HG03060 (cell line): ENCODE data around the gene HNRNPAB.

Experiments
- ATAC-seq: cut with Tn5 transposase; IDR thresholded peaks from one replicate; pipeline ENCODE4 v1.9.1; 2021; ENCODE audit warnings: low read depth, moderate number of reproducible peaks; ENCODE audit not compliant: unreplicated experiment

The HNRNPAB gene

DNA sequence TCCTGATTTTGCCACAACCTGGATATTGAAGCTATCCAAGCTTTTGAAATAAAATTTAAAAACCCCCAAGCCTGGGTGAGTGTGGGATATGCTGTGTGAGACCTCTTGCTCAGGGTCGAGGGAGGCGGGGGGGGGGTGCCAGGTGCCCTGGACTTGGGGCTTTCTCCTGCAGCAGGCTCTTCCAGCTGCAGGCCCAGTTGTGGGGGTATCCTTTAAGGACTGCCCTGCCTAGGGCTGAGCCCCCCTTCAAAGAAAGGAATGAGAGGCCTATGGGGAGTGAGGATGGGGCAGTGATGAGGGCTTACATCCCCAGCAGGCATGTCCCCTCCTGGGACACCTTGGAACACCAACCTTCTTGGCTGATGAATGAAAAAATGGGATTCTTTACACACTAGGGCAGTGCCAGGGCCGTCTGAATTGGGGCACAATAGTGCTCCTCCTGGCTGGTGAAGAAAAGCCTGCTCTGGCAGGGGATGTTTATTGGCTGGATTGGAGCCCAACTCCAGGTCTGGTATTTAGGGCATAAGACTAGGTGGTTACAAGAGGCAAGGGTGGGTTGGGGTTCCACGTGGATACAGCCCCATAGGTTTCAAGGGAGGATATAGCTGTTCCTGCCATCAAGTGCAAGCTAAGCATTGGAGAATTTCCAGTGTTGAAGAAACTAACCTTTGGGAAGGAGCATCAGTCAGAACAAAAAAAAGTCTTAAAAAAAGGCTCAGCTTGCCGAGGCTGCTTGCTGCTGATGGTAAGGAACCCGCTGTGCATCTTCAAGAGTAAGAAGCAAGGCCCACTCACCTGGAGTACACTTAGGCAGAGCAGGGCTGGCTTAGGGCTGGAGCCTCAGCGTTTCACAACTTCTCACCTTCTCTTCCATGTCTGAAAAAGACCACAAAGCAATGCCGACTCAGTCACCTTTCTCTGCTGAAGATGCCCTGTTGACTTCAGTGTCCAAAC is 7.0 kb downstream of the HNRNPAB start:
- ATAC-seq: no peak

DNA sequence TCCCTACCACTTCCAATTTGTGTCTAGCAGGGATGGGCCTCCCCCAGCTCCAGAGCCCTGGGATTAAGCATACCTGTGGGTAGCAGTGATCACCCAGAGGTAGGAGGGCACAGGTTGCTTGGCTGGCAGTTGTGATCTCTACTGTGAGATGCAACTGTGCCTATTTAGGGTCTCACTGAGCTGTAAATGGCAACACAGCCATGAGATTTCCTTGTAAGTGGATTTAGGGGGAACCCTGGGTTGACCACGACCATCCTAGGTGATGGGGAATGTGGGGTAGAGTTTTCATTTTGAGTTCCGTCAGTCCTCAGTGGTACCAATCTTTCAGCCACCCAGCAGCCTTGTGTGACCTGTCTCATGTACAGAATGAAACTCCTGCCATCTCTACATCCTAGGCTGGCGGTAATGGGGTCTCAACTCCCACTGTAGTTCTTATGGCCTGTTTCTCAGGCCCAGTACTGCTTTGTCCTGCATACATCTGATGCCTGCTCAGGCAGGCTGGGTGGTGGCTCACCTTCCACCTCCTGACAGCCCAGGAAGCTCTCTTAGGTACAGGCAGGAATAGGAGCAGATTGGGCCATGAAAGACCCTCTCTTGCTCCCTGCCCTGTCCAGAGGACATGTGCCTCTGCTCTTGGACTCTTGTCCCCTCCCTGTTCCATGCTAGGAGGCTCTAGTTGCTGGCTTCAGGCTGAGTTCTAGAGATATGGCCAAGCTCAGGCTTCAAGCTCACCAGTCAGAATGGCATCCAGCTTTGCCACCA is 8.1 kb downstream of the HNRNPAB start:
- ATAC-seq: no peak

DNA sequence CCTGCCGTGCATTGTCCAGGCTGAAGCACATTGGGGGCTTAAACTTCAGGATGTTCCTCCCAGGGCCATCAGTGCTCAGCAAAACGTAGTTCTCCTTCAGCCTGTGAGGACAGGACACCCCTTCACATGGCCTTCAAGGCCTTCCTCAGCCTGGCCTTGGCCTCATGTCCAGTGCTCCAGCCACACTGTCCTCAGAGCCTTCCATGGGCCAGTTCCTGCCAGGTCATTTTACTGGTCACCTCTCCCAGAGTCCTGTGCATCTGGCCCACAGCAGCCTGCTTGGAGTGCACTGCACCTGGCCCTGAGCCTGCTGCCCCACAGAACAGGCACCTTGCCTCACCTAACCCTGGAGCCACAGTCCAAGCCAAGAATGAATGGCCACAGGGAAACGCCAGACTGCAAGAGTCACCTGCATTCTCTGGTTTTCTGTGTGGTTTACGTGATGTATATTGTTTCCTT is 8.7 kb downstream of the HNRNPAB start:
- no peak for ATAC-seq

DNA sequence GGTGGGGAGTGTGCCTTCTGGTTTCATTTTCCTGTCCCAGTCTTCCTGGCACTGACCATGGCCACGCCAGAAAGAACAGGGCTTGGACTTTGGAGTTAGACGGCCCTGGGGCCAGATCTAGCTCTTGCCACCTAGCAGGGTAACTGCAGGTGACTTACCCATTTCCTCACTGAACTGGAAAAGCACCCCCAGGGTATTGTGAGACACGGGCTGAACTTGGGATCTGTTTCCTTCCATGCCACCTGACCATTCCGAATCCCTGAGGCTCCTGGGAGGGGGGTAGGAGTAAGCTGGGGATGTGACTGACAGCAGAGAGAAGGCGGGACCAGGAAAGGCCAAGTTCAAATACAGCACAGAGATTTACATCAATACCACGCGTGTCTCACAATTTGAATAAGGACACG is 9.4 kb downstream of the HNRNPAB start:
- no peak for ATAC-seq

DNA sequence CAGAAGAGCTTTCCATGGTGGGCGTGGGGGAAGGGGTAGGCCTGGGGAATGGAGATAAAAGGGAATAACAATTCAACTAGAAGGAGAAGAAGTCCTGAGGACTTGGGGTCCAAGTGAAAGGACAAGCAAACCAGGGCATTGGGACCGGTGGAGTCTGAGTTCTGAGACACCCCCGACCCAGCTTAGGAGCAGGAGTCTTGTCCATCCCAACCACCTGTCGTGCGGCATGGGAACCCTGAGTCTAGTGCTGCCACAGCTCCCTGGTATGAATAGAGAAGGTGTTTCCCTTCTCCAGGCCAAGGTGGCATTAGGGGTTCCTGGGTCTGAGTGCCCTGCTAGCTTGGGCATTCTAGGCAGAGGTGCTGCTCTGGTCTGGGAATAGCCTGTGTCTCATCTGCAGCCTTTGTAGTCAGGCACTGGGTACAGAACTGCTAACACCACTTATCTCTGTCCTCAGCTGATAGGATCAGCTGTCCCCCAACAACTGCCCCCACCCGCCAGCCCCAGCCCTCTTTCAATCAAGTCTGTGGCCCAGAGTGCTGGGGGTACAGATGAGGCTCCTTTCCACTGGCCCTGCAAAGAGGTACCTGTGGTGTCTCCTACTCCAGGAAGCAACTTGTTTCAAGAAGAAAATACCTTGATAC is 9.9 kb downstream of the HNRNPAB start:
- no peak for ATAC-seq

DNA sequence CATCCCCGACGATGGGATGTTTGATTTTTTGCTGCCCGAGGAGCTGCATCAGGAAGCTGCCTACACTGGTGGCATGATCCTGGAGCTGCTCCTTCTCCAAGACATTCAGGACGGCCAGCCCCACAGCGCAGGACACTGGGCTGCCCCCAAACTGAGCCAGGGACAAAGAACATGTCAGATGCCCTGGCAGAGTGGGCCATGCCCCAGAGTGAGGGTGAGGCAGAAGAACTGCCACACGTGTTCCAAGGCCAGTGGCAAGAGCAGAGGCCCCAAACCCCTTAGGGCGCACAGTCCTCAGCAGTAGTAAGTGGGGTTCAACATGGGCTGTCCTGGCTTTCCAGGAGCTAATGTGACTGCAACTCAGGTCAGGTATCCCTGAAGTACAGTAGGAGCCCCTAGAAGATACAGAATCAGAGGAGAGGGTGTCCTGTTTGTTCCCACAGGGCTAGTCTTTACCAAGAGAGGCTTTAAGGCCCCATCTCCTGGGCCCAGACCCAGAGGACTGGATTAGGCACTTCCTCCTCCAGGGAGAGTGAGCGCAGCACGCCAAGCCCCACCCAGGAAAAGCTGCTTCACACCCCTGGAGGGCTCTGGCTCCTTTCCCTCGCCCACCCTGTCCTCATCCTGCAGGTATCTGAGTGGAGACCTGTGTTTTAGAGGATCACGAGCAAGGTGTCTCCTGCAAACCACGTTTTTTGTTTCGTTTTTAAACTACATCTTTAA is 11.1 kb downstream of the HNRNPAB start:
- no peak for ATAC-seq

DNA sequence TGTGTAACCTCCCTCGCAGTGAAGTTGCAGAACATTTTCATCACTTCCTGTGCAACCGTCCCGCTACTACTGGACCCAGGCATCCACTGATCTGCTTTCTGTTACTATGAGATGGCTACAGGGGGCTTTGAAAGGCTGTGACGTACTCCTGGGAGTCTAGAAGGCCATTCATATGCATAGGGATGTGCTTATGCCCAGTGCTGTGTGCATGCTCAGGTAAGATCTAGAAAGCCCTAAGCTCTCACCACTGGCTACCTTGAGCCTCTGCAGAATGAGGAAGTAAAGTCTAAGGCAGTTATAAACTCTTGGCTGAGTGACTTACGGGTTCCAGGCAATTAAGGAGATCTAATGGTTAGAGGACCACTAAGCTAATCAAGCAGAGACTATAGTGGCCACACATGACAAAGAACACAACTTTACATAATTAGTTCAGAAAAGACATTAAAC is 11.8 kb downstream of the HNRNPAB start:
- no peak for ATAC-seq

DNA sequence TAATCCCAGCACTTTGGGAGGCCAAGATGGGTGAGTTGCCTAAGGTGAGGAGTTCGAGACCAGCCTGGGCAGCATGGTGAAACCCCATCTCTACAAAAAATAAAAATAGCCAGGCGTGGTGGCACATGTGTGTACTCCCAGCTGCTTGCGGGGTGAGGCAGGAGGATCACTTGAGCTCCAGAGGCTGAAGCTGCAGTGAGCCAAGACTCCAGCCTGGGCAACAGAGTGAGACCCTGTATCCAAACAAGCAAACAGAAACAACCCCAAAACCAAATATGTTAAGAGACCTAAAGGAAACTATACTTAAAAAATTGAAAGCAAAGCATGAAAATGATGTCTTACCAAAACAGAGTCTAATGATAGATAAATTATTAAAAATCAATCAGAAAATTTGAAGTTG is 12.4 kb downstream of the HNRNPAB start:
- ATAC-seq: no peak

DNA sequence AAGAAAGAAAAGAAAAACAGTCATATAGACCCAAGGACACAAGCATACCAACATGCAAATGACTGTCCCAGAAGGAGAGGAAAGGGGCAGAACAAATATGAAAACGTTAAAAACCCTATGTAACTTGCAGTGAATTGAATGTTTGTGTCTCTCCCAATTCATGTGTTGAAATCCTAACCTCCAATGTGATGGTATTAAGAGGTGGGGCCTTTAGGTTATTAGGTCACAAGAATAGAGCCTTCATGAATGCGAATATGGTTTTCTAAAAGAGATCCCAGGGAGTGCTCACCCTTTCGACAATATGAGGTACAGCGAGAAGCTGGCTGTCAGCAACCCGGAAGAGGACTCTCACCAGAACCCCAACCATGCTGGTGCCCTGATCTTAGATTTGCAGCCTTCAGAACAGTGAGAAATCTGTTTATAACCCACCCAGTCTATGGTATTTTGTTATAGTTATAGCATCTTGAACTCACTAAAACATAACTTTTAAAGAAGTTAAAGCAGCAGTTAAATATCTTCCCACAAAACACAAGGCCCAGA is 14.0 kb downstream of the HNRNPAB start:
- no peak for ATAC-seq

DNA sequence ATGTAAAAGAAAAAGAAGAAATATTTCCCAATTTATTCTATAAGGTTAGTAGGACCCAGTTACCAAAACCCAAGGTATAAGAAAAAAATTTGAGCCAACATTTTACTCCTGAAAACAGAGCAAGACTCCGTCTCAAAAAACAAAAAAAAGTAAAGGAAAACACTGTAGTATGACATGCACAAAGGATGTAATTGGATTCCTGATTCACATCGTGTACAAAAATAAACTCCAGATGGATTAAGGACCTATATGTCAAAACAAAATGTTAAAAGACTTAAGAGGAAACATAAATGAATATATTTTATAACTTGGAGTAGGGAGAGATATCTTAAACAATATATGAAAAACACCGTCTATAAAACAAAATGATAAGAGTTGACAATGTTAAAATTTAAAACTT is 14.5 kb downstream of the HNRNPAB start:
- ATAC-seq: no peak

DNA sequence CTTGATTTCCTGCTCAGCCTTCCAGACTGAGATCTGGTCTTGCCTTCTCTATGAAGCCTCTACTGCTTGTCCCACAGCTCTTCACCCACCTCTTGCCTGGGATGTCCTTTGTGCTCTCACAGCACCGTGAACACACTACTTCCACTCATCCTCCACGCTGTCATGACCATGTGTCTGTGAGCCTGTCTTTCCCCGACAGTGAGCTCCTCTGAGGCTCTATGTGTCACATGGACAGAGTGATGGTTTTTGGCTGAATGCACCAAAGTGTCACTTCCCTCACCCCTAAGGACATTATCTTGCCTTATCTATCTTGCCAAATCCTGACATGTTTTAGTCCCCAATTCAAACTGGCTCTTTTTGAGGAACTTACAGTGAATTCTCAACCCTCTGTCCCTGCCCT is 16.9 kb downstream of the HNRNPAB start:
- no peak for ATAC-seq

DNA sequence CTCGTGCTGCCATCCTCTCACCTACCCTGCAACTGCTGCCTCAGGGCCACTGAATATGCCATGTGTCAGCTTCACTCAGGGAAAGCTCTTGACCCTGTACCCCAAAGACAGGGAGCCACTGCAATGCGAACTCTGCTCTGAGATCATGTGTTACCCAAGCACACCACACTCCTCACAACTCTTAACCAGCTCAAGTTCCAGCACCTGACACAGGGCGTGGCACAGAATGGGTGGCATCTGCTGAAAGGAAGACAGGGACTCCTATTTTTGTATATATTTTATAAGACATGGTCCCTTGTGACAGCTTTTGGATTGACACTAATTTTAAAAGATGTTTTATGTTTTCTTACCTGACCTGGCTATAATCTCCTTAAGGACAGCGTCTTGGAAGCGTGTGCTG is 17.5 kb downstream of the HNRNPAB start:
- ATAC-seq: no peak

DNA sequence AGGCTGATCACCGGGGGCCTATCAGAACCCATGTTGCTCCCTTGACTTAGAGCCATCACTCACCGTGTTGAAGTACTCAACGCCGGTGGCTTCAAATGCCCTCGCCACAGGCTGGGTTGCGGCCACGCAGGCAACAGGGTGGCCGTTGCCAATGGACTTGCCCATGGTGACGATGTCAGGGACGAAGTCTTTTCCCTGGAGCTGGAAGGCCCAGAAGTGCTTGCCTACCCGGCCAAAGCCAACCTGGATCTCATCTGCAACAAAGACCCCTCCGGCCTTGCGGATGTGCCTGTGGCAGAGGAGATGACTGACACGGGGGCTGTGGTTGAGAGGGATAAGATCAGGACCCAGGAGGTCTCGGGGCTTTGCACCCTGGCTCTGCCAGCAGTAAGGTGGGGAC is 18.0 kb downstream of the HNRNPAB start:
- ATAC-seq: no peak

DNA sequence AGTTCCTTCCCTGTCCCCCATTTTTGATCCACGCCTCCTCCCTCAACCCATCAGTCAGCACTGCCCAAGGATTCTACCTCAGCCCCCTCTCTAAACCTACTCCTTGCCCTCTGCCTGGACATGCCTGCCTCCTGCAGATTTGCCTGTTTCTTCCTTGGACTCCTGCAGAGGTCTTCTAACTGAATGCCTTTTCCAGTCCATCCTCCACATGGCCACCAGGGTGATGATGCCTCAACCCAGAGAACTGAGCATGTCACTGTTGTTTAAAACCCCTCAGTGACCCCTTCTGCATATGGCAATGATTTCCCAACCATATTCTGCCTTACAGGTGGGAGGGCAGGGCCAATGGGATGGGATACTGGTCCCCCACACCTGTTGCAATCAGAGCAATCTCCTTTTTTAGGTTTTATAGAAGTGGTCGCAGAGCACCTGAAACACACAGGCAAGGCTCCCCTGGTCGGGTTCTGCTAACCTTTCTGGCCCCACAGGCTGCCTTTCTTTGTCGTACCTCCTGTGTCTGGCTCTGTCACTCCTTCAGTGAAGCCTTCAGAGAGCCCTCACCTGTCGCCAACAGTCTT is 19.0 kb downstream of the HNRNPAB start:
- no peak for ATAC-seq

DNA sequence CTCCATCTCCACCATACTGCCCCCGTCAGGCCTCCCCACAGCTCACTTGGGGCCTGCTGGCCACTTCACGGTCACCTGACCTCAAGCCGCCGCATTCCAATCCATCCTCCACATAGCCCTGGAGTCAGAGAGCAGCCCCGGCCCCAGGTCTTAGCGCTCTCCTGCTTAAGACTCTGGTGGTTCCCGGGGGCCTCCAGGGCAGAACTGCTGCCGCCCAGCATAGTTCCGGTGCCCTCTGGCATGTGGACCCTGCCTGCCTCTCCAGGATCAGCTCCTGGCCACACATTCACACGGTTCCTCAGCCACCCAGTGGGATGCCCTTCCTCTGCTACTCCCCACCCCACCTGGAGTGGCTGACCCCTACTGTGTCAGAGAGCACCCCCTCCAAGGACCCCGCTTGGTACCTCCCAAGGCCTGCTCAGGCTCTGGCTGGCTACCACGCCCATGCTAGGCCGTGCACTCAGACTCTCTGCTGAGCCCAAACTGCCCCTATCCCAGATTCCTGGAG is 19.5 kb downstream of the HNRNPAB start:
- ATAC-seq: no peak

DNA sequence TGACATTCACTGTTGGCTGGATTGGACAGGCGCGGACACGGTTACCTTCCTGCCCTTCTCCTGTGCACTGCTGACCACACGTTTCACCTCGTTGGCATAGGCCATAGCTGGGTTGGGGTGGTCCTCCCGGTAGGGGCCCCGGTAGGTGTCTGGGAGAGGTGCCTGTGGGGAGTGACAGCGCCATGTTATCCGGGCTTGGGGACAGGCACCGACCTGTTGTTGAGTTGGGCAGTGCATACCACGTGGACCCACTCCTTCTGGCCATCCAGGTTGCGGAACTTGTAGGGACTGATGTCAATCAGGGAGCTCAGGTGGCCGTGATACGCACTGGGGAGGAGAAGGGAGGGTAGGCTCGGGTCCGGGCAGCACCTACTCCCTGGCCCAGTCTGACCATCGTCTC is 20.1 kb downstream of the HNRNPAB start:
- ATAC-seq: no peak

DNA sequence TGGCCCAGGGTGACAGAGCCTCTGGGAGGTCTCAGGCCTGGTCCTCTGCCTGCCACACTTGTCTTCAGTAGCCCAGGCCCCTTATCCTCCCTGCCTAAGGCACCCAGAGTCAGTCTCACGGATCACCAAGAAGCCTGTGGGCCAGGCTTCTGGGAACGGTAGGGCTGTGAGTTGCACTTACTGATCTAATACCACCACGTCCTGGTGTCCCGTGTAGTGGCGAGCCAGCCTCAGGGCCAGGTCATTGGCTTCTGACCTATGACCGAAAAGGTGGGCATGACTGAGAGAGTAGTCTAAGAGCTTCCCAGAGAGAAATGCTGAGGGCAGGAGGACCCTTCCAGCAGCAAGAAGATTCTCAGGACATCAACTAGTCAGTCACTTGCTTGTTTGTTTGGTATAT is 20.8 kb downstream of the HNRNPAB start:
- no peak for ATAC-seq

DNA sequence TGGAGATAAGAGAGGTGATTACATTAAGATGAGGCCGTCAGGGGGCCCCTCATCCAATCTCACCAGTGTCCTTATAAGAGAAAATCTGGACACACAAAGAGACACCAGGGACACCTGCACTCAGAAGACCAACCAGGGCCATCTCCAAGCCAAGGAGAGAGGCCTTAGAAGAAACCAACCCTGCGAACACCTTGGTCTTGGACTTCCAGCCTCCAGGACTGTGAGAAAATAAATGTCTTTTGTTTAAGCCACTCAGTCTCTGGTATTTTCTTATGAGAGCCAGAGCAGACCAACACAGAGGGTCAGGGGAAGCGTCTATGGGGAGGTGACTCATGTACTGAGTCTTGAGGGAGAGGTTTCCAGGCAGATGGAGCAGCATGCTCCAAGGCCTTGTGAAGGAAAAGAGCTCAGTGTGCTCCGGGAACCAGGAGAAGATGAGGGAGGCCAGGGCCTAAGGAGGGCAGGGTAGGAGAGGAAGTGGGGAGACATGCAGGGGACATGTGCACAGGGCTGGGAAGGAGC is 22.9 kb downstream of the HNRNPAB start:
- no peak for ATAC-seq

DNA sequence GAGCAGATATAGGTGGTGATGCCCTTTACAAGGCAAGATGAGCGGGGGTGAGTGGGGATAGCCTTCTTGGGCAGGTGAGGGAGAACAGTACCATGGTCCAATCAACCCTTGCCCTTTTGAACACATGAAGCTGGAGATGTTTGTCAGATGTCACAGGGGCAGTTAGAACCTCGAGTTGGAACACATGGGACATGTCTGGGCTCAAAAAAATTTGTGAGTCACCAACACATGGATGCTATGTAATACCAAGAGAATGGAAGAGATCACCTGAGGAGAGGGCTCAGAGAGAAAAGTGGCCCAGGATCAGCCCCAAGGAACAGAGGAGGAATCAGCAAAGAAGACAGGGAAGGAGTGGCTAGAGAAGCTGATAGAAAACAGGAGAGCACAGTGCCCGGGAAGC is 23.6 kb downstream of the HNRNPAB start:
- no peak for ATAC-seq
